Trophoblast cell (in vitro differentiated cells and primary cell): ENCODE measurements around the gene LIMK1.

Experiments
- DNase-seq, 2 donors: peaks; one replicate each; pipeline ENCODE4 v3.0.0-alpha.2; 2016
- H2AFZ ChIP-seq: 2 replicates; pipeline ENCODE4 v1.6.1; 2013; ENCODE audit warnings: low read length, moderate library complexity, mild to moderate bottlenecking; ENCODE audit not compliant: insufficient read depth, poor library complexity
- H2AK5ac ChIP-seq: 2 replicates; pipeline ENCODE4 v1.6.1; 2013; ENCODE audit warnings: mild to moderate bottlenecking, low read length
- H2BK120ac ChIP-seq: 2 replicates; pipeline ENCODE4 v1.6.1; 2013; ENCODE audit warnings: low read length, mild to moderate bottlenecking, moderate library complexity; ENCODE audit not compliant: insufficient read depth, poor library complexity
- H2BK12ac ChIP-seq: 2 replicates; pipeline ENCODE4 v1.6.1; 2013; ENCODE audit warnings: mild to moderate bottlenecking, low read length, moderate library complexity
- H2BK5ac ChIP-seq: 2 replicates; pipeline ENCODE4 v1.6.1; 2013; ENCODE audit warnings: low read length, low read depth, moderate library complexity, mild to moderate bottlenecking; ENCODE audit not compliant: poor library complexity
- H3K14ac ChIP-seq: 2 replicates; pipeline ENCODE4 v1.6.1; 2013; ENCODE audit warnings: mild to moderate bottlenecking, low read length
- H3K18ac ChIP-seq: 2 replicates; pipeline ENCODE4 v1.6.1; 2013; ENCODE audit warnings: mild to moderate bottlenecking, low read length
- H3K23ac ChIP-seq: 2 replicates; pipeline ENCODE4 v1.6.1; 2013; ENCODE audit warnings: low read length
- H3K27ac ChIP-seq: 2 replicates; pipeline ENCODE4 v1.5.1; 2013; ENCODE audit warnings: low read depth, mild to moderate bottlenecking, inconsistent platforms, low read length, moderate library complexity
- H3K27me3 ChIP-seq: 2 replicates; pipeline ENCODE4 v1.6.1; 2013; ENCODE audit warnings: inconsistent platforms, mild to moderate bottlenecking, low read length, moderate library complexity; ENCODE audit not compliant: insufficient read depth
- H3K36me3 ChIP-seq, 2 experiments: 1 replicate in 1 of 2; 2 replicates in 1 of 2; pipeline ENCODE4 v1.6.1; 2013; ENCODE audit warnings: low read length in 2 of 2, mild to moderate bottlenecking in 2 of 2, moderate library complexity in 1 of 2; ENCODE audit not compliant: insufficient read depth in 2 of 2, control insufficient read depth in 1 of 2
- H3K4ac ChIP-seq: 2 replicates; pipeline ENCODE4 v1.6.1; 2013; ENCODE audit warnings: low read depth, mild to moderate bottlenecking, low read length, moderate library complexity
- H3K4me1 ChIP-seq, 2 experiments: 1 replicate in 1 of 2; 2 replicates in 1 of 2; pipeline ENCODE4 v1.6.1; 2013; ENCODE audit warnings: low read length in 2 of 2, mild to moderate bottlenecking in 2 of 2, moderate library complexity in 1 of 2; ENCODE audit not compliant: insufficient read depth in 2 of 2, control insufficient read depth in 1 of 2
- H3K4me2 ChIP-seq: 2 replicates; pipeline ENCODE4 v1.6.1; 2013; ENCODE audit warnings: inconsistent platforms, mild to moderate bottlenecking, low read length, moderate library complexity
- H3K4me3 ChIP-seq: 2 replicates; pipeline ENCODE4 v1.5.1; 2013; ENCODE audit warnings: mild to moderate bottlenecking, low read depth, low read length, inconsistent platforms
- H3K79me1 ChIP-seq: one replicate; pipeline ENCODE4 v1.6.1; 2013; ENCODE audit warnings: low read length
- H3K79me2 ChIP-seq: 2 replicates; pipeline ENCODE4 v1.6.1; 2013; ENCODE audit warnings: low read length, mild to moderate bottlenecking; ENCODE audit not compliant: control insufficient read depth, insufficient read depth, poor library complexity
- H3K9ac ChIP-seq: 2 replicates; pipeline ENCODE4 v1.6.1; 2013; ENCODE audit warnings: mild to moderate bottlenecking, low read length
- H3K9me3 ChIP-seq: 2 replicates; pipeline ENCODE4 v1.6.1; 2013; ENCODE audit warnings: low read depth, mild to moderate bottlenecking, control low read depth, inconsistent platforms, low read length; ENCODE audit not compliant: insufficient read depth
- H4K12ac ChIP-seq: 2 replicates; pipeline ENCODE4 v1.6.1; 2013; ENCODE audit warnings: low read depth, mild to moderate bottlenecking, low read length, moderate library complexity
- H4K8ac ChIP-seq: 2 replicates; pipeline ENCODE4 v1.6.1; 2013; ENCODE audit warnings: low read depth, mild to moderate bottlenecking, low read length, moderate library complexity
- H4K91ac ChIP-seq: one replicate; pipeline ENCODE4 v1.6.1; 2013; ENCODE audit warnings: low read depth, mild to moderate bottlenecking, low read length, moderate library complexity
- WGBS: extraction: QIAGEN DNeasy Blood & Tissue Kit; methylation state at CpG from one replicate; pipeline ENCODE4 v1.1.7; 2013; ENCODE audit warnings: missing lambda C conversion rate; ENCODE audit not compliant: insufficient read length, insufficient coverage; ENCODE audit errors: extremely low coverage; 5-methylcytosine and 5-hydroxymethylcytosine counted together

LIMK1 gene

DNA sequence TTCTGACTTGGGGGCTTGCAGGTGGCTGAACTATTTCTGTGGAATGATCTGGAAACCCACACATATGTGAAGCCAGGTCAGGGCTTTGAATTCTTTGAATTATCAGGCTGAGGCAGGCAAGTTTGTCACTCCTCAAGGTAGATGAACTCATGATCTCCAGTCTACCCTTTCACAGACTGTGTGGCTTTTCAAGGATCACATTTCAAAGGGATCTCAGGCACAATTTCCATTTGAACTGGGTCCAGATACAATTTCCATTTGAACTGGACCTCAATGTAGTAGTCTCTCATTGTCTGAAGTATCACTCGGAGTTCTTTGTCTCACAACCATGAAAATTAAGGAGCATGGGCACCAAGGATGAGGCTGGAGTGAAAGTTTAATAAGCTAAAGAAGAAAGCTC lies 64.9 kb downstream of the LIMK1 start:
- no peak for DNase-seq
- H2BK5ac ChIP-seq = no peak overlapping the region
- no peak overlapping the region for H2AK5ac ChIP-seq
- H3K9me3 ChIP-seq = peaks cover 3% of the 10 kb centered on the region
- H3K4me3 ChIP-seq = no peak overlapping the region
- no peak overlapping the region for H4K91ac ChIP-seq
- no peak overlapping the region for H3K4me2 ChIP-seq
- no peaks in the 10 kb centered on the region for H3K4me1 ChIP-seq
- H3K36me3 ChIP-seq = no peaks in the 10 kb centered on the region
- H3K18ac ChIP-seq = no peak overlapping the region
- H3K79me2 ChIP-seq = no peaks in the 10 kb centered on the region
- H2BK120ac ChIP-seq = no peak overlapping the region
- H4K8ac ChIP-seq = no peak overlapping the region
- H3K9ac ChIP-seq = no peak overlapping the region
- no peak overlapping the region for H2BK12ac ChIP-seq
- H4K12ac ChIP-seq = no peak overlapping the region
- no peak overlapping the region for H3K14ac ChIP-seq
- no peaks in the 10 kb centered on the region for H3K79me1 ChIP-seq
- no peaks in the 10 kb centered on the region for H3K27me3 ChIP-seq
- no peak overlapping the region for H2AFZ ChIP-seq
- no peak overlapping the region for H3K4ac ChIP-seq
- H3K27ac ChIP-seq = no peak overlapping the region
- no peak overlapping the region for H3K23ac ChIP-seq
- WGBS = no CpG with 5 or more reads among the region's 1 CpG

DNA sequence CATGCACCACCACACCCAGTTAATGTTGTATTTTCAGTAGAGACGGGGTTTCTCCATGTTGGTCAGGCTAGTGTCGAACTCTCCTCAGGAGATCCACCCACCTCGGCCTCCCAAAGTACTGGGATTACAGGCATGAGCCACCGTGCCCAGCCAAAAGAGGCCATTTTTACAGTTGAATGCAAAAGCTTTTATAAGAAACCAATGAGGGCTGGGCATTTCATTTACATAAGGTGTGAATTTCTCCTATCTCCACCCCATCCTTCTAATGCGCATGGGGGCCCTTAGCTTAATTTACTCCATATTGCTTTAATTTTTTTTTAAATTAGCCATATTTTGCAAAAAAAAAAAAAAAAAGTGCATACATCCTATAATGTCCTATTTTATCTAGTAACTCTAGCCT lies 65.5 kb downstream of the LIMK1 start:
- no peaks in the 10 kb centered on the region for H3K36me3 ChIP-seq
- no peak overlapping the region for H2BK120ac ChIP-seq
- H2AK5ac ChIP-seq = no peak overlapping the region
- H3K79me2 ChIP-seq = no peaks in the 10 kb centered on the region
- no peak overlapping the region for H3K4me3 ChIP-seq
- H3K27ac ChIP-seq = no peak overlapping the region
- no peaks in the 10 kb centered on the region for H3K79me1 ChIP-seq
- H3K9ac ChIP-seq = no peak overlapping the region
- H2BK5ac ChIP-seq = no peak overlapping the region
- no peak for DNase-seq
- H3K27me3 ChIP-seq = no peaks in the 10 kb centered on the region
- peaks cover 3% of the 10 kb centered on the region in 2 experiments for H3K4me1 ChIP-seq
- no peak overlapping the region for H4K91ac ChIP-seq
- H3K4ac ChIP-seq = no peak overlapping the region
- WGBS = no CpG with 5 or more reads among the region's 5 CpGs
- no peak overlapping the region for H3K14ac ChIP-seq
- H2AFZ ChIP-seq = no peak overlapping the region
- peaks cover 3% of the 10 kb centered on the region for H3K9me3 ChIP-seq
- H3K23ac ChIP-seq = no peak overlapping the region
- no peak overlapping the region for H2BK12ac ChIP-seq
- no peak overlapping the region for H3K18ac ChIP-seq
- no peak overlapping the region for H4K8ac ChIP-seq
- H4K12ac ChIP-seq = no peak overlapping the region
- no peak overlapping the region for H3K4me2 ChIP-seq

DNA sequence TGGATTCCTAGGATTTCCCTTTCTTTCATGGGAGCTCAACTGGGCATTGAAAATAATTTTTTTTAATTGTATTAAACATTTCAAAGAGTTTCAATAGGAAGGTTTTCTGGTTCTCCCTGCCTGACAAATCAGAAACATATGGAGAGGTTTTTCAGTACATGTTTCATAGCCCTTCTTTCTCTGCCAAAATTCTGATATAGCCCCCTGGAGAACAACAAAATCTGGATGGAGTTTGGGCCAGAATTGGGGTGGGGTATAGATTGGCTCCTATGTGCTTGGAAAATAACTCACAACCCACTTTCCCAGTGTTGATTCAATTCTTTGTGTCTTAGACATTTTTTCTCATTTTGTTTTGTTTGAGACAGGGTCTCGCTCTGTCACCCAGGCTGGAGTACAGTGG lies 66.0 kb downstream of the LIMK1 start:
- Histone ChIP-seq H3K27me3 (no peaks in the 10 kb centered on the region), H3K14ac (no peak overlapping the region), H3K79me2 (no peaks in the 10 kb centered on the region), H3K4ac (no peak overlapping the region), H3K4me1 (peaks cover 3% of the 10 kb centered on the region in 2 experiments), H3K23ac (no peak overlapping the region), H3K27ac (no peak overlapping the region), H2BK120ac (no peak overlapping the region), H3K9me3 (peaks cover 3% of the 10 kb centered on the region), H3K4me3 (no peak overlapping the region), H3K9ac (no peak overlapping the region), H3K36me3 (no peaks in the 10 kb centered on the region), H2AFZ (no peak overlapping the region), H2AK5ac (no peak overlapping the region), H3K18ac (no peak overlapping the region), H2BK5ac (no peak overlapping the region), H3K4me2 (no peak overlapping the region), H4K8ac (no peak overlapping the region), H4K12ac (no peak overlapping the region), H3K79me1 (no peaks in the 10 kb centered on the region), H2BK12ac (no peak overlapping the region), H4K91ac (no peak overlapping the region)
- no peak for DNase-seq
- WGBS = no CpG with 5 or more reads among the region's 1 CpG

DNA sequence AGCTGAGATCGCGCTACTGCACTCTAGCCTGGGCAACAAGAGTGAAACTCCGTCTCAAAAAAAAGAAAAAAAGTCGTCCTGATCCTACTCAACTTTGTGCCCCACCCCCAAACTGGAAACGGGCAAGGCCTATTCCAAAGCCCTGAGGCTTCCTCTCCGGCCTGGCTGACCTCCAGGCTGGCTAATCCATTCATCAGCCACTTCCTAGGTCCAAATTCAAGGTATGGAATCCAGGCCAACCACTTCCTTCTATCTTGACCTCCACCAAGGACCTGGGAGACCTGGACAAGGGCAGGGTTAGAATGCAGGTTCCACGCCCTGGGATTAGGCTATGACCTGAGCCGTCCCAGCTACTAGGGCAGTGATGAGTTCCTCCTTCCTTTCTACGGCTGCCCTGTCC lies 70.1 kb downstream of the LIMK1 start:
- no peak overlapping the region for H2BK5ac ChIP-seq
- no peaks in the 10 kb centered on the region for H3K79me2 ChIP-seq
- no peak overlapping the region for H3K4me2 ChIP-seq
- no peak overlapping the region for H2AK5ac ChIP-seq
- H4K91ac ChIP-seq = no peak overlapping the region
- no peak overlapping the region for H3K27ac ChIP-seq
- H3K9me3 ChIP-seq = no peaks in the 10 kb centered on the region
- H3K79me1 ChIP-seq = no peaks in the 10 kb centered on the region
- H3K4ac ChIP-seq = no peak overlapping the region
- no peak overlapping the region for H3K18ac ChIP-seq
- peak; percentile 88 to 94 for DNase-seq
- no peaks in the 10 kb centered on the region for H3K36me3 ChIP-seq
- no peak overlapping the region for H3K4me3 ChIP-seq
- no peak overlapping the region for H2BK120ac ChIP-seq
- H3K4me1 ChIP-seq = peaks cover 3% of the 10 kb centered on the region in 2 experiments
- H3K9ac ChIP-seq = no peak overlapping the region
- WGBS = no CpG with 5 or more reads among the region's 9 CpGs
- H4K8ac ChIP-seq = no peak overlapping the region
- no peak overlapping the region for H3K14ac ChIP-seq
- no peak overlapping the region for H2BK12ac ChIP-seq
- H3K27me3 ChIP-seq = no peaks in the 10 kb centered on the region
- no peak overlapping the region for H4K12ac ChIP-seq
- no peak overlapping the region for H3K23ac ChIP-seq
- no peak overlapping the region for H2AFZ ChIP-seq
